ENCODE results near the gene USP40. TPM values are rescaled to one million over a fixed set of nuclear protein-coding genes. Genes with fewer than 3 reads are reported as not detected.

USP40 gene
- total RNA-seq, 1 donor from 2014 or later, result 41.5 TPM

GRCh38 chr2:233571001-233571400 is 4.4 kb upstream of the USP40 start:
- no peak for DNase-seq (ENCODE audit: extremely low spot score, unreplicated experiment)
- no peaks in the 10 kb centered on the region for H3K4me1 Mint-ChIP-seq (ENCODE audit: unreplicated experiment)
- no peaks in the 10 kb centered on the region for H3K36me3 Mint-ChIP-seq
- no peaks in the 10 kb centered on the region for H3K9me3 Mint-ChIP-seq
- H3K27me3 Mint-ChIP-seq, result peaks cover 15% of the 10 kb centered on the region
- TF ChIP-seq CTCF (conservative IDR thresholded peaks at IDR 0.05), result no peak
- no peak overlapping the region for H3K27ac Mint-ChIP-seq
- H3K4me3 Mint-ChIP-seq, result no peak overlapping the region

GRCh38 chr2:233565685-233566140 is 869 bp downstream of the USP40 start:
- Mint-ChIP-seq H3K9me3 (no peaks in the 10 kb centered on the region), H3K27ac (peak overlapping the region; percentile 99), H3K4me1 (ENCODE audit: unreplicated experiment) (peaks cover 3% of the 10 kb centered on the region), H3K36me3 (no peaks in the 10 kb centered on the region), H3K4me3 (peak overlapping the region; percentile 98), H3K27me3 (no peaks in the 10 kb centered on the region)
- no peak for TF ChIP-seq CTCF (conservative IDR thresholded peaks at IDR 0.05)
- no peak for DNase-seq (ENCODE audit: extremely low spot score, unreplicated experiment)

- no peak for TF ChIP-seq CTCF (conservative IDR thresholded peaks at IDR 0.05)
- H3K27me3 Mint-ChIP-seq, result no peaks in the 10 kb centered on the region
- peak overlapping the region; percentile 2 for H3K4me3 Mint-ChIP-seq
- peaks cover 2% of the 10 kb centered on the region for H3K36me3 Mint-ChIP-seq
- peaks cover 3% of the 10 kb centered on the region for H3K4me1 Mint-ChIP-seq (ENCODE audit: unreplicated experiment)
- no peak overlapping the region for H3K27ac Mint-ChIP-seq
- no peak for DNase-seq (ENCODE audit: extremely low spot score, unreplicated experiment)
- no peaks in the 10 kb centered on the region for H3K9me3 Mint-ChIP-seq
Measured at GRCh38 chr2:233563663-233564430, 2.7 kb downstream of the USP40 start.

GRCh38 chr2:233556881-233557736 is 9.5 kb downstream of the USP40 start:
- Mint-ChIP-seq H3K4me1 (ENCODE audit: unreplicated experiment) (peaks cover 5% of the 10 kb centered on the region), H3K27ac (no peak overlapping the region), H3K9me3 (no peaks in the 10 kb centered on the region), H3K27me3 (no peaks in the 10 kb centered on the region), H3K4me3 (no peak overlapping the region), H3K36me3 (peaks cover 13% of the 10 kb centered on the region)
- no peak for DNase-seq (ENCODE audit: extremely low spot score, unreplicated experiment)
- TF ChIP-seq CTCF (conservative IDR thresholded peaks at IDR 0.05), result no peak

- DNase-seq (ENCODE audit: extremely low spot score, unreplicated experiment), result no peak
- peaks cover 5% of the 10 kb centered on the region for H3K4me1 Mint-ChIP-seq (ENCODE audit: unreplicated experiment)
- no peak for TF ChIP-seq CTCF (conservative IDR thresholded peaks at IDR 0.05)
- no peaks in the 10 kb centered on the region for H3K27me3 Mint-ChIP-seq
- H3K9me3 Mint-ChIP-seq, result no peaks in the 10 kb centered on the region
- H3K27ac Mint-ChIP-seq, result no peak overlapping the region
- peaks cover 13% of the 10 kb centered on the region for H3K36me3 Mint-ChIP-seq
- no peak overlapping the region for H3K4me3 Mint-ChIP-seq
Measured at GRCh38 chr2:233553366-233553765, 13.2 kb downstream of the USP40 start.
